Amniotic epithelial cell (primary cell): ENCODE results near the gene ILK.

Experiments used
- DNase-seq: peaks from one replicate; pipeline ENCODE4 v3.0.0-alpha.2; 2010; ENCODE audit warnings: low read depth

The ILK gene

DNA sequence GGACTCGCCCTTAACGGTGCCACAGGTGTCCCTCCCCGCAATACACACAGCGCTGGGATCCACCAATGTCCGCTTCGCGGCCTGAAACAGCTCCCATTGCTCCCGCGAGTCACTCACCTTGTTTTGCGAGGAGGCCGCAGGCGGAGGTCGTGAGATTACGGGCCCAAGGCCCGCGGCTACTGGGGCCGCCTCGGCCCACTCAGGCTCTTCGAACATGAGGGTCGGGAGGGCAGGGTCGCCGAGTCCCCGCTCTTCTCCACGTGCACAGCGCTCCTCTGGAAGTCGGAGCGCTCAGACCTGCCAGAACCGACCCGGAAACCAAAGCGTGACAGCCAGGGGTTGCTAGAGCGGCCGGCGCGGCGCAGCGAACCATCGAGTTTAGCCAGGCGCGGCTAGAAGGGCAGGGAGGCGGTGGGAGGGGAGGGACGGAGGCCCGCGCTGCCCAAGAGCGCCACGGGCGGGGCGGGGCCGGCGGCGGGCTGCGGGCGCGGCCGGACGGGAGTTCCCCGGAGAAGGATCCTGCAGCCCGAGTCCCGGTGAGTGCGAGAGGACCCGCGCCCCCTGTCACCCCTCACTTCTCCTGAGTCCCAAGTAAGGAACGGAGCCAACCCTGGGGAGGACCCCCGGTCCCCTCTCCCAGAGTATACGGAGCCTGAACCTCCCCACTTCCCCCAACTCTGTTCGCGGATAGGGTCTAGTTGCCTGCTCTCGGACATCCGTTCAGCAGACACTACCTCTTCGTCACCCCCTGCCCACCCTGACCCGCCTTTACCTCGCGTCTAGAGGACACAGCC lies at the start of gene ILK, which contains the start of gene RRP8:
ILK (plus strand) TSS at position 488 of the 794 bp plus-strand sequence. CDS start 498 bp downstream, outside the sequence.
RRP8 (minus strand) TSS at position 330 of the 794 bp plus-strand sequence; CDS start at position 216, 114 bp downstream.
- peak; percentile 84 for DNase-seq

DNA sequence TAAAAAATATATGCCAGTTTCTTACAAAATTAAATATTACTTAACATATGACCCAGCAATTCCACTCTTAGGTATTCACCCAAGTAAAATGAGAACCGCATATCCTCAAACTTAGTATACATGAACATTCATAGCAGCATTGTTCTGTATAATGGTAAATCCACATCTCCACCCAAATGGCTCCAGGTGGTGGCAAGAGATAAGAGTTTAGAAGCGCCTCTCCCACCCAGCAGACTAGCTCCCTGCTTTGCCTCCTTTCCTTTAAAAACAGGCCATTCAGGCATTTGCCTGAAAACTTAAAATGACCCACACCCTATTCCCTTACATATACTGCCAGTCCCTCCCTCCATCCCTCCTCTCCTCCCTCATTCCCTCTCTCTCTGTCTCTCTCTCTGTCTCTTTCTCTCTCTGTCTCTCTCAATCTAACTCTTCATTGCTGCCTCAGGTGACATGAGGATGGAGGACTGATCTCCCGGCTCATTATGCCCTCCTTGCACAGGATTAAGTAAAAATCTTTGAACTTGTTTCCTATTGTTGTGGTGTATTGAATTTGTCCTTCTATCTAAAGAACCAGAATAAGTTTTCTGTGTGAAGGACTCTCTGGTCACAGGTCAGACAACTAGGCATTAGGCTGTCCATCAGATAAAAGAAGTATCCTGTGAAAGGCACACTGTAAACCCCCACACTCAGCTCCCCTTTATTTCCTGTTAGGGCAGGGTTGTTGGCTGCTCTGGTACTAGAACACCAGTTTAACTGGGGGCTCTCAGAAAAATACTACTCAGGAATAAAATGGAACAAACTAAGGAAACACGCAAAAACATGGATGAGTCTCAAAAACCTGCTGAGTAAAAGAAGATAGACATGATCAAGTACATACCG lies 48.5 kb upstream of the ILK start:
- no peak for DNase-seq

DNA sequence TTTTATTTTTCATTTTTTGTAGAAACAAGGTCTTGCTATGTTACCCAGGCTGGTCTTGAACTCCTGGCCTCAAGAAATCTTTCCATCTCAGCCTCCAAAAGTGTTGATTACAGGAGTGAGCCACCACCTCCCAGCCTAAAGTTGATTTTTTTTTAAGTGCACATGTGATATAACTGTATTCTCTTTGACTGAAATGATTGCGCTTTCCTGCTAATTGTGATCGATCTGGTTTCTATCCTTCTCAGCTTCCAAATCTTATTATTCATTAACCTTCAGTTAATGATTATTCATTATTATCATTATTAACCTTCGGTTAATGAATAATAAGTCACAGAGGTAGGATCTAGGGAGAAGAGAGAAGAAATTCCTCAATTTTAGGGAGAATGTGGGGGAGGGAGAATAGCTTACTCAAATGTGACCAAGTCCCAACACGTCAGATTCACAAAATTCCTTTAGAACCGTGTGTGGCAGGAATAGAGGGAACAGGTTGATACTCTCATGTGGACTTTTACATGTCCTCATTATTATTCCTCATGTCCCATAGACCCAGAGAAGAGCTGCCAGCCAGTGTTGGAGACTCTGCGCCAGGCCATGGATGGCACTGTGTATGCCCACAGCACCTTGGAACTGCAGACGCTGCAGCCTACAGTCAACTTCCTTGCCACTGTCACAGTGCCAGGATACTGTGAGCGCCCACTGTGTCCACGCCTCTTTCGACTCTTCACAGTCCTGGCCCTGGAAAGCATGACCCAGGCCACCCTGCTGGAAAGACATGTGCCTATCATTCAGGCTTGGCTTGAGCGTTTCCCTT lies 47.2 kb upstream of the ILK start:
- no peak for DNase-seq

DNA sequence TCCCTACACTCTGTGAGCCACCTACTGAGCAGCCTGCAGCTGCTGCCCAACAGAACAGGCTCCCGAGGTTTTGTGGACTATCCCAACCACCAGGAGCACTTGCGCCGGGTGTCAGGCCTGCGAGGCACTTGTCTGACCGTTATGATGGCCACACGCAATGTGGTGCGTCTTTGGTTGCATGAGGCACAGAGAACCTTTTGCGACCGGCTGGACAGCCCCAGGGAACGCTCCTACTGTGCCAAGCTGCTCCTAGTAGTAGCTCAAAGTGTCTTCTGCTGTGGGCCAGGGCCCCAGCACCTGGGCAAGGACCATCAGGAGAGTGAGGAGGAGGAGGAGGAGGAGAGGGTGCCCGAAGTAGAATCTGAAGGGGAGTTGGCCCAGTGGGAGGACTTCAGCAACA lies 46.5 kb upstream of the ILK start:
- DNase-seq = no peak

DNA sequence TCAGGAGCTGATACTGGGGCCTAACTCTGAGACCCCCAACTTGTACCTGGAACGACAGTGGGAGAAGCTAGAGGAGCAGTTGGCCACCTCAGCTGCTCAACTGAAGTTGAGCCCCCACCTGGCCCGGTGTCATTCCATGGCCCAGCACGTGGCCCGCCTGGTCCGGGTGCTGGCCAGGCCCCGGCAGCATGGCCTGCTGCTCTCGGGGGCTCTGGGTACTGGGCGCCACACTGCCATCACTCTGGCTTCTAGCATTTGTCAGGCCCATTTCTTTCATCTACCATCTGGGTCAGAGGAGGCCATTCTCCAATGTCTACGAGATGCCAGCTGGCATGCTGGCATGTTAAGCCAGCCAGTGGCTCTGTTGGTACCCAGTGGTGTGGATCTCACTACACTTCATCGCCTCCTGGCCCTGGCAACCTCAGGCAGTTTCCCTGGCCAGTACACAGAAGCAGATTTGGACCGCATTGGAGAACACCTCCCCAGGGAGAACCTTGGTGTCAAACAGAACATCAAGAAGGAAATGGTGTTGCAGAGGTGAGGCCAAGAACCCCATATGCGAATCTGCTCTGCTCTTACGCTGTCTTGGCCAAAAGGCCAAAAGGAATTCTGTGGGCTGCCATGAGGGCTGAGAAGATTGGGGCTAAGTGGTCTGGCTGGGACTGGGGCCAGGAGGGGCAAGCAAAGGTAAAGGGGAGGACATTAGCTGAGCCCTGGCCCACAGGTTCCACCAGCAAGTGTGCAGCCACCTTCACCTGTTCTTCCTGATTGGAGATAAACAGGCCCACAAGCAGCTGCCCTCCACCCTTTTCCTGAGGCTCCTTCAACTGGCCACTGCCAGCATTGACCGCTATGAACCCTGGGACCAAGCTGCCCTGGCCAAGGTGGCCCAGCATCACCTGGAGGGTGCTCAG lies 45.6 kb upstream of the ILK start:
- DNase-seq = no peak

DNA sequence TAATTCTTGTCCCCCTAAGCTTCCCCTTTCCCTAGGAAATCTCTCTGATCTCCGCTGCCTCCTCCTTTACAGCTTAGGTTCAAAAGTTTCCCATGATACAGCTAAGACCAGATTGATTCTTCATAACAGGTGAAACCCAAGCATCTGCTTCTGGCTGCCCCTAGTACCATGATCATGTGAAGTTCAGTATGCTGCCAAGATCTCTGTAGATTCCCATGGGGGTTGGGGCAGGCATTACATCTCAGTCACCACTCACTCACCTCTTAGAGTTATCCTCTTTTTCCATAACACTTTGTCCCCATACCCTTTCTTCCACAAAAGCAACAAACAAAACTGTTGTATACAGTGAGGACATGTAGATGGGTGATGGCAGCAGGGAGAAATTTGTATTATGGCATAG lies 44.2 kb upstream of the ILK start:
- DNase-seq = no peak

DNA sequence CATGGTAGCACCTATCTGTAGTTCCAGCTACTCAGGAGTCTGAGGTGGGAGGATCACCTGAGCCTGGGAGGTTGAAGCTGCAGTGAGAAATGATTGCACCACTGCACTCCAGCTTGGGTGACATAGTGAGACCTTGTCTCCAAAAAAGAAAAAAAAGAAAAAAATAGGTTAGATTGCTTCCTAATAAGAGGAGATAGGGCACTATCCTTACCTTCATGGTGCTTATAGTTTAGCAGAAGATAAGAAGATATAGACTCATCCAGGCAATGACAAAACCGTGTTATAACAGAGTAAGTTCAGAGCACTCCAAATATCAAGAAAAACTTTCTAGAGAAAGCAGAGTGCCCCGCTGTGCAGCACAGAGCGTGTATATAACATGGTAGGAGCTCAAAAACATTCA lies 42.3 kb upstream of the ILK start:
- no peak for DNase-seq

DNA sequence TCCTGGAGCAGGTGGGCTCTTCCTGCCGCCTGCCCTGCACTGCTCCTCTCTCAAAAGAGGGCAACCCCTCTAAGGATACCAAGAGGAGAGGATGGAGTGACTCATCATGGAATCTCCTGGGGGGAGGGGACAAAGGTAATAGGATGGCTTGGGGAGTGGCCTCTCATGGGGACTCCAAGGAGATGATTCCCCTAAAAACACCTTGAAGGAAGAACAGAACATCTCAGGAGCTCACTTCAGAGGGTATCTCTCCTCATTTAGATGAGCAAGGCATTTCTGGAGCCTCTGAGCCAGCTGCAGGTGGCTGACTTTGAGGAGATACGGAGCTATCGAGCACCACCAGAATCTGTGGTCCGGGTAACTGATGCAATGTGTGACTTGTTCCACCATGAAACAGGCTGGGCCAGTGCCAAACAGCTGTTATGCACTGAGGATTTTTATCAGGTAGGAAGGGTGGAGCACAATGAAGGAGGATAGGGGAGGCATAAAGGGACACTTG lies 40.4 kb upstream of the ILK start:
- DNase-seq = no peak

DNA sequence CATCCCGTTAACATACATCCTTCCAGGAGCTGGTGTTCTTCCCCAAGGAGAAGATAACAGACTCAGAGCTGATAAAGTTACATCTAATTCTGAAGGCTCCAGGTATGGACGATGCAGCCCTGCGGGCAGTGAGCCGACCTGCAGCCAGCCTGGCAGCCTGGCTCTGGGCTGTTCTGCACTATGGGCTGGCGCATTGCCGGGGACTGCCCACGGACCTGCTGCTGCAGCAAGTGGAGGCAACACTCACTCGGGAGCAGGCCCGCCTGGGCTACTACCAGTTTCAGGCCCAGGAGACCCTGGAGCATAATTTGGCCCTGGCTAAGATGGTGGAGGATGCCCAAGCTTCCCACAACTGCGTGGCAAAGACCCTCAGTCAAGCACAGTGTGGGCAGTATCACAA lies 39.9 kb upstream of the ILK start:
- DNase-seq = no peak

DNA sequence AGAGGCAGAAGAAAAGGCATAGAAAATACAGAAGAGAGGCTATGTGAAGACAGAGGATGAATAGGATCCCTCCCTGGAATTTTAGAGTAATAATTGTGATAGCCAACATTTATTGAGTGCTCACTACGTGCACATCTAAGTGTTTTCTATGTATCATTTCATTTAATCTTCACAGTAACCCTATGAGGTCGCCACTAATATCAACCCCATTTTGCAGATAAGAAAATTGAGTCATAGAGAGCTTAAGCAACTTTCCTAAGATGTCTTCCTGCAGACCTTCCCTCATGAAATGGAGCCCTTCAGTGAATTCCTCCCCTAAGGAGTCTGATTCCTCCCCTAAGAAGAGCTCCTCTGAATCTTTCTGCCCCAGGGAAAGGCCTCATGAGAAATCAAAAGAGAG lies 38.2 kb upstream of the ILK start:
- peak; percentile 11 for DNase-seq

DNA sequence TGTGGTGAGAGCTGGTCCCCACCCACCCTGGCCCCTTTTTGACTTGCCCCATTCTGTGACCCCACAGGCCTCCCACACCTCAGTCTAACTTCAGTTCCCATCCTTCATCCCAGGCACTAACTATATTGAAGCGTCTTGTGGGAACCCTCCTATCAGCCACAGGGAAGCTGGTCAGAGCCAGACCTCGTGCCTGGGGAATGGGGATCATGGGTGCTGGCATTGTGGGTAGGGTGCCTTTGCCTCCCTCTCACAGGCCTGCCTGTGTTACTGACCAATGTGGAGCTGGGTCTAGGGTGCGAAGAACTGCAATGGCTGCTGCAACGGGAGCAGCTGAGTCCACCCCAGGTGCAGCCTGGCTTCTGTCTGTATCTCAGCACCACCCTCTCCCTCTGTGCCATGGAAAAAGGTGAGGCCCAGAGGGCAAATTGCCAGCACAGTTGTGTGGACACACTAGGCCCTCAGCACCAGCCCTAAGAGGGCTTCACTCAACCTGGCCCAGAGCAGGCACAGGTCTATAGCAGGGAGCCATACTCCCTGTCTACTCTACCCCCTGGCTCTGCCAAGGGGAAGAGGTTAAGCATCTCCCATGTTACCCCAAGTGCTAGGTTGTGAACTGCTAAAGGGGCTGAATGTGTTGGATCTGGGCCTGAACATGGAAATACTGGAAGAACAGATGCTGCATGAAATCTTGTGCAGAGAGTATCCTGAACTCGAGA lies 37.4 kb upstream of the ILK start:
- no peak for DNase-seq

DNA sequence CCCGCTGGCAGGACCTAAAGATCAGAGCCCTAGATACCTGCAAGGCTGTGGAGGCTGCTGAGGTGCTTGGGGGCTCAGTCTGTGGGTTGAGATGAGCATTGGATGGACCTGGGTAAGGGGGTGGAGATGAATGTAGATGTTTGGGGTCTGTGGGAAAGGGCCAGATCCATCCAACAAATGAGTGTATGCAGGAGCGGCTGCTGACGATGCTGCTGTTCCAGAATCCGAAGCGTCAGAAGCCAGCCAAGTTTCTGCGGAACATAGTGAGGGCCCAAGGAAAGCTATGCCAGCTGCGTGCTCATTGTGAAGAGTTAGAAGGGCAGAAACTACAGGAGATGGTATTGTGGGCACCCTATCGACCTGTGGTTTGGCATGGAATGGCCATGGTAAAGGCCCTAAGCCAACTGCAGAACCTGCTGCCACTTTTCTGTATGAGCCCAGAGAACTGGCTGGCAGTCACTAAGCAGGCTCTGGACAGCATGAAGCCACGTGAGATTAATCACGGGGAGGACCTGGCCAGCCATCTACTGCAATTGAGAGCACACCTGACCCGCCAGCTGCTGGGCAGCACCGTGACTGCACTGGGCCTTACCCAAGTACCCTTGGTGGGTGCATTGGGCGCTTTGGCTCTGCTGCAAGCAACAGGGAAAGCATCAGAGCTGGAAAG lies 36.7 kb upstream of the ILK start:
- DNase-seq = no peak

DNA sequence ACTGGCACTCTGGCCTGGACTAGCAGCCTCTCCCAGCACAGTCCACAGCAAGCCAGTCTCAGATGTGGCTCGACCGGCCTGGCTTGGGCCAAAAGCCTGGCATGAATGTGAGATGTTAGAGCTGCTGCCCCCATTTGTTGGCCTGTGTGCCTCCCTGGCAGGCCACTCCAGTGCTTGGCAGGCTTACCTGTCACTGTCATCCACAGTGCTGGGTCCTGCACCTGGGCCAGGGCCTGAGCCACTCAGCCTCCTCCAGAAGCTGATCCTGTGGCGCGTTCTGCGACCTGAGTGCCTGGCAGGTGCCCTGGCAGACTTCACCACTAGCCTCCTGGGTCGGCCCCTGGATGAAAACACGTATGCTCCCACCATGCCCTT lies 36.2 kb upstream of the ILK start:
- DNase-seq = no peak

DNA sequence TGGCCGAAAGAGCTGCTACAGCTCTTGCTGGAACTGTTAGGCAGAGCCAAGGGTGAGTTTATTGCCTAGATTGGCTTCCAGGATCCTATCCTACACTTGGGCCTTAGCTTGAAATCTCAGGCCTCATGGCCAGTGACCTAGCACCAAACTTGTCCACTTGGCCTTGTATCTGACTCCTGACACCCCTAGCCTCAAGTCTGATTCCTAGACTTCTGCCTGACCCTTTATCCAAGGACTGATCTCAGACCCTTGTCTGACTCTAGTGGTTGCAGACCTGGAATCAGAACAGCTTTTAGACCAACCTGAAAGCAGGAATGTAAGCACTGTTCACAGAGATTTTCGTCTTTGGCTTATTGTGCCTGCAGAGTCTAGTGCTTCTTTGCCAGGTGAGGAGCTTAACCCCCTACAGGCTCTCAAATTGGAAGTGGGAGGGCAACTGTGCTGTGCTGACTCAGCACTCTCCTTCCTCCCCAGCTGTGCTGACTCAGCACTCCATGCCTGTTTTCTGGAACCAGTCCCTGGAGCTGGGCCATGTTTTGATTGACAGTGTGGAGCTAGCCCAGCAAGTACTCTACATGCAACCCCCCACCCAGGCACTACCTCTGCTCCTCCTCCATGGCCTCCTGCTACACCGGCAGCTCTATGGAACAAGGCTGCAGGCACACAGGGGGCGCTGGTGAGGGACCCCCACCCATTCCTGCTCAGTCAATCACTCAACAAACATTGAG lies 35.2 kb upstream of the ILK start:
- peak; percentile 82 for DNase-seq

DNA sequence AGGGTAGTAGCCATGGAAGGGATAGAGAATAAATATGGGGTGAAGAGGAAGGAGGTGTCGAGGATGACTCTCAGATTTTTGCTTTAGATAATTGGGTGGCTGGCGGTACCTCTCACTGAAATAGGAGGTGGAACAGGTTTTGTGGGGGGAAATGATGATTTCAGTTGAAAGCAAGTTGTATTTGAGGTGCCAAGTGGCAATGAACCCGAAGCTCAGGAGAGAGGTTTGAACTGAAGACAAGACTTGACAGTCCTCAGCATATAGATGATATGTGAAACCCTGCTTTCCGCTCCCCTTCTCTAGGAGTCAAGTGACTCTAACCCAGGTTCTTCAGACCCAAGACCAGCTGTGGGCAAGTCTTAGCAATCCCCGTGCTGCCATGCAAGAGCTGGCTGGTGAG lies 33.9 kb upstream of the ILK start:
- DNase-seq = no peak

DNA sequence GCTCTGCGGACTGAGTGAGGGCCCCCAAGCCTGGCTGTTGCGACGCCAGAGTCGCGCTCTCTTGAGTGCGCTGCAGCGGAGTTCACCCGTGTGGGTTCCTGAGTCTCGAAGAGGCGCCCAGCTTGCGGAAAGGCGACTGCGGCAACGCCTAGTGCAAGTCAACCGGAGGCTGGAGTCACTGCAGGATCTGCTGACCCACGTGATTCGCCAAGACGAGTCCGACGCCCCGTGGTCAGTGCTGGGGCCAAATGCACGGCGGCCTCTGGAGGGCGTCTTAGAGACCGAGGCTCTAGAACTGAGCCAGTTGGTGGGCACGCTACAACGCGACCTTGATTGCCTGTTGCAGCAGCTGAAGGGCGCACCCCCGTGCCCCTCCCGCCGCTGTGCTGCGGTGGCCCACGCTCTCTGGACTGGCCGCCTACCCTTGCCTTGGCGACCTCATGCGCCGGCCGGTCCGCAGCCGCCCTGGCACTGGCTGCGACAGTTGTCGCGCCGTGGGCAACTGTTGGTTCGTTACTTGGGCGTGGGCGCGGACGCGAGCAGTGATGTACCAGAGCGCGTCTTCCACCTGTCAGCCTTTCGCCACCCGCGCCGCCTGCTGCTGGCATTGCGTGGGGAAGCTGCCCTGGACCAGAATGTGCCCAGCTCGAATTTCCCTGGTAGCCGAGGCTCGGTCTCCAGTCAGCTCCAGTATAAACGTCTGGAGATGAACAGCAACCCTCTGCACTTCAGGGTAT lies 32.7 kb upstream of the ILK start:
- no peak for DNase-seq

DNA sequence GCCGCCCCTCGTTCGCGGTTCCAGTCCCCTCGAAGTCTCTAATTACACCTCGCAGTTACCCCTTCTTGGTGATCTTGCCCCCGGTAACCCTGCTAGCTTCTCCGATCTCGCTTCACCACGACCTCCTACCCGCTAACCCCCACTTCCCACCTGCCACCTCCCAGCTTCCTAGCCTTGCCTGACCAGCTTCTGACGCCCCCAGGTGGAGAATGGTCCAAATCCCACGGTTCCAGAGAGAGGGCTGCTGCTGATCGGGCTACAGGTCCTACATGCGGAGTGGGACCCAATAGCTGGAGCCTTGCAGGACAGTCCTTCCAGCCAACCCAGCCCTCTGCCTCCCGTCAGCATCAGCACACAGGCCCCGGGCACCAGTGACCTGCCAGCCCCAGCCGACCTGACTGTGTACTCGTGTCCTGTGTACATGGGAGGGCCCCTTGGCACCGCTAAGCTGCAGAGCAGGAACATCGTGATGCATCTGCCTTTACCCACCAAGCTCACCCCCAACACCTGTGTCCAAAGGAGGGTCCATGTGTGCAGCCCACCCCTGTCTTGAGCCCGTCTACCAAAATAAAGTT lies 32.1 kb upstream of the ILK start:
- DNase-seq = no peak

DNA sequence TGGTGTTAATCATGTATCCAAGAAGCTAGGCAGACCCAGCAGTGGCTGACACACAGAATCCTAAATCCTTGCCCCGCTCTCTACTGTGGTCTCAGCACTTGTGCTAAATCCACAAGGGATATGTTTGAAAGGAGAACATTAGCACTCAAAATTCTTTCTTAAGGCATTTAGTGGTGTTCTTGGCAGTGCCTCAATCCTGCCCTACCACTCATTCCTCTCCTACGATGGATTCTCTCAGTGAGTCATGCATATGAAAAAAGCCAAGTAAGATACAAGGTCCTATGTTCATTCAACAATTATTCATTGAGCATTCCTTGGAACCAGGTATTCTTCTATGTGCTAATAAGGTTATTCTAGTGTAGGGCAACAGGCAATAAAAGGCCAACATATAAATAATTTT lies 31.4 kb upstream of the ILK start:
- peak; percentile 83 for DNase-seq
